ENCODE data around the gene TECPR2. TPM values are rescaled to one million over a fixed set of nuclear protein-coding genes. Genes with fewer than 3 reads are reported as not detected.

Gene TECPR2
- total and polyA plus RNA-seq, 10 of the 15 experiments (the other 5 are each of a cell fraction or from before 2014, with no cell fraction given) = 0.15 to 10.0 (median 3.0) TPM

DNA sequence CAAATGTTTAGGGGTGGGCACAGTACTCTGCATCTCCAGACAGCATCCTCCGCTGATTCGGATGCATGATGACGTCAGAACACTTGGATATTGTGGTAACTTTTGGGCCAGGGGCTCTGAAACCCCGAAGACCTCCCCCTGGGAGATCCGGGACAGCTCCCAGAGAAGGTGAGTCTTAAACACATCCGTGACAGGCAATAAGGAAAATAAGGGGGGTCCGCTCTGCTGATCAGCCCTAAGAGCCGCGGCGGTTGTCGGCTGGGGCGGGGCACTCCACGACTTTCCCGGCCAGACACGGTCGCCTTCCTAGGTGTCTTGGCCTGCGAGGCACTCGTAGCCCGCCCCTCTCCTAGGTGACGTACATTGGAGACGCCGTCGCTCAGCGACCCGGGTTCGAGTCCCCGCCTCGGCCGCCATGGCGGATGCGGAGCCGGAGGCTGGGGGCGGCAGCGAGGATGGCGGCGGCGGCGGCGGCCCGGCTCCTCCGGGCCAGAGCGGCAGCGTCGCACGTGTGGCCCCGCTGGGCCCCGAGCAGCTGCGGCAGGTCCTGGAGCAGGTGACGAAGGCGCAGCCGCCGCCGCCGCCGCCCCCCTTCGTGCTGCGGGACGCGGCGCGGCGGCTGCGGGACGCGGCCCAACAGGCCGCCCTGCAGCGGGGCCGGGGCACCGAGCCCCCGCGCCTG is 43.2 kb upstream of the TECPR2 start, which contains the start of gene ZNF839 (continued):
- TF ChIP-seq, protein P1, sequence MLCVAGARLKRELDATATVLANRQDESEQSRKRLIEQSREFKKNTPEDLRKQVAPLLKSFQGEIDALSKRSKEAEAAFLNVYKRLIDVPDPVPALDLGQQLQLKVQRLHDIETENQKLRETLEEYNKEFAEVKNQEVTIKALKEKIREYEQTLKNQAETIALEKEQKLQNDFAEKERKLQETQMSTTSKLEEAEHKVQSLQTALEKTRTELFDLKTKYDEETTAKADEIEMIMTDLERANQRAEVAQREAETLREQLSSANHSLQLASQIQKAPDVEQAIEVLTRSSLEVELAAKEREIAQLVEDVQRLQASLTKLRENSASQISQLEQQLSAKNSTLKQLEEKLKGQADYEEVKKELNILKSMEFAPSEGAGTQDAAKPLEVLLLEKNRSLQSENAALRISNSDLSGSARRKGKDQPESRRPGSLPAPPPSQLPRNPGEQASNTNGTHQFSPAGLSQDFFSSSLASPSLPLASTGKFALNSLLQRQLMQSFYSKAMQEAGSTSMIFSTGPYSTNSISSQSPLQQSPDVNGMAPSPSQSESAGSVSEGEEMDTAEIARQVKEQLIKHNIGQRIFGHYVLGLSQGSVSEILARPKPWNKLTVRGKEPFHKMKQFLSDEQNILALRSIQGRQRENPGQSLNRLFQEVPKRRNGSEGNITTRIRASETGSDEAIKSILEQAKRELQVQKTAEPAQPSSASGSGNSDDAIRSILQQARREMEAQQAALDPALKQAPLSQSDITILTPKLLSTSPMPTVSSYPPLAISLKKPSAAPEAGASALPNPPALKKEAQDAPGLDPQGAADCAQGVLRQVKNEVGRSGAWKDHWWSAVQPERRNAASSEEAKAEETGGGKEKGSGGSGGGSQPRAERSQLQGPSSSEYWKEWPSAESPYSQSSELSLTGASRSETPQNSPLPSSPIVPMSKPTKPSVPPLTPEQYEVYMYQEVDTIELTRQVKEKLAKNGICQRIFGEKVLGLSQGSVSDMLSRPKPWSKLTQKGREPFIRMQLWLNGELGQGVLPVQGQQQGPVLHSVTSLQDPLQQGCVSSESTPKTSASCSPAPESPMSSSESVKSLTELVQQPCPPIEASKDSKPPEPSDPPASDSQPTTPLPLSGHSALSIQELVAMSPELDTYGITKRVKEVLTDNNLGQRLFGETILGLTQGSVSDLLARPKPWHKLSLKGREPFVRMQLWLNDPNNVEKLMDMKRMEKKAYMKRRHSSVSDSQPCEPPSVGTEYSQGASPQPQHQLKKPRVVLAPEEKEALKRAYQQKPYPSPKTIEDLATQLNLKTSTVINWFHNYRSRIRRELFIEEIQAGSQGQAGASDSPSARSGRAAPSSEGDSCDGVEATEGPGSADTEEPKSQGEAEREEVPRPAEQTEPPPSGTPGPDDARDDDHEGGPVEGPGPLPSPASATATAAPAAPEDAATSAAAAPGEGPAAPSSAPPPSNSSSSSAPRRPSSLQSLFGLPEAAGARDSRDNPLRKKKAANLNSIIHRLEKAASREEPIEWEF (IDR thresholded peaks at IDR 0.05; ENCODE audit: insufficient replicate concordance, low read depth, low read length) = no peak
- peak; percentile 65 to 66 for TF ChIP-seq IKZF2 (IDR thresholded peaks at IDR 0.05)
- no peak for TF ChIP-seq ESRRA (IDR thresholded peaks at IDR 0.05; ENCODE audit: low read length)
- TF ChIP-seq, protein P2, sequence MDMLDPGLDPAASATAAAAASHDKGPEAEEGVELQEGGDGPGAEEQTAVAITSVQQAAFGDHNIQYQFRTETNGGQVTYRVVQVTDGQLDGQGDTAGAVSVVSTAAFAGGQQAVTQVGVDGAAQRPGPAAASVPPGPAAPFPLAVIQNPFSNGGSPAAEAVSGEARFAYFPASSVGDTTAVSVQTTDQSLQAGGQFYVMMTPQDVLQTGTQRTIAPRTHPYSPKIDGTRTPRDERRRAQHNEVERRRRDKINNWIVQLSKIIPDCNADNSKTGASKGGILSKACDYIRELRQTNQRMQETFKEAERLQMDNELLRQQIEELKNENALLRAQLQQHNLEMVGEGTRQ (IDR thresholded peaks at IDR 0.05; ENCODE audit: borderline replicate concordance, low read depth, low read length) = no peak
- TF ChIP-seq, protein P3, sequence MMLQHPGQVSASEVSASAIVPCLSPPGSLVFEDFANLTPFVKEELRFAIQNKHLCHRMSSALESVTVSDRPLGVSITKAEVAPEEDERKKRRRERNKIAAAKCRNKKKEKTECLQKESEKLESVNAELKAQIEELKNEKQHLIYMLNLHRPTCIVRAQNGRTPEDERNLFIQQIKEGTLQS (IDR thresholded peaks at IDR 0.05; ENCODE audit: borderline replicate concordance, extremely low read depth, low read depth, low read length) = no peak
- no peak for TF ChIP-seq SMAD5 (IDR thresholded peaks at IDR 0.05; ENCODE audit: low read depth)
- TF ChIP-seq CBX3 (IDR thresholded peaks at IDR 0.05; ENCODE audit: borderline replicate concordance, low read depth) = no peak
- TF ChIP-seq RB1 (IDR thresholded peaks at IDR 0.05; ENCODE audit: borderline replicate concordance) = peak; percentile 53
- TF ChIP-seq, protein P4, sequence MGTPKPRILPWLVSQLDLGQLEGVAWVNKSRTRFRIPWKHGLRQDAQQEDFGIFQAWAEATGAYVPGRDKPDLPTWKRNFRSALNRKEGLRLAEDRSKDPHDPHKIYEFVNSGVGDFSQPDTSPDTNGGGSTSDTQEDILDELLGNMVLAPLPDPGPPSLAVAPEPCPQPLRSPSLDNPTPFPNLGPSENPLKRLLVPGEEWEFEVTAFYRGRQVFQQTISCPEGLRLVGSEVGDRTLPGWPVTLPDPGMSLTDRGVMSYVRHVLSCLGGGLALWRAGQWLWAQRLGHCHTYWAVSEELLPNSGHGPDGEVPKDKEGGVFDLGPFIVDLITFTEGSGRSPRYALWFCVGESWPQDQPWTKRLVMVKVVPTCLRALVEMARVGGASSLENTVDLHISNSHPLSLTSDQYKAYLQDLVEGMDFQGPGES (IDR thresholded peaks at IDR 0.05) = no peak
- TF ChIP-seq PAX8 (IDR thresholded peaks at IDR 0.05) = no peak
- TF ChIP-seq STAT3 (IDR thresholded peaks at IDR 0.05; ENCODE audit: low read depth, low read length) = no peak
- no peak for TF ChIP-seq RCOR1 (conservative IDR thresholded peaks at IDR 0.05; ENCODE audit: low read depth, low read length)
- no peak for TF ChIP-seq NFYA (IDR thresholded peaks at IDR 0.05; ENCODE audit: borderline replicate concordance, low read depth, low read length)
- no peak for TF ChIP-seq TCF7 (IDR thresholded peaks at IDR 0.05; ENCODE audit: borderline replicate concordance)
- TF ChIP-seq ATF7 (IDR thresholded peaks at IDR 0.05; ENCODE audit: low read depth) = peak; percentile 96
- no peak for TF ChIP-seq BCL11A (IDR thresholded peaks at IDR 0.05; ENCODE audit: low read depth, low read length)
- peak; percentile 92 for TF ChIP-seq ZNF24 (IDR thresholded peaks at IDR 0.05)
- TF ChIP-seq, protein P5, sequence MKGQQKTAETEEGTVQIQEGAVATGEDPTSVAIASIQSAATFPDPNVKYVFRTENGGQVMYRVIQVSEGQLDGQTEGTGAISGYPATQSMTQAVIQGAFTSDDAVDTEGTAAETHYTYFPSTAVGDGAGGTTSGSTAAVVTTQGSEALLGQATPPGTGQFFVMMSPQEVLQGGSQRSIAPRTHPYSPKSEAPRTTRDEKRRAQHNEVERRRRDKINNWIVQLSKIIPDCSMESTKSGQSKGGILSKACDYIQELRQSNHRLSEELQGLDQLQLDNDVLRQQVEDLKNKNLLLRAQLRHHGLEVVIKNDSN (IDR thresholded peaks at IDR 0.05; ENCODE audit: borderline replicate concordance, extremely low read length, insufficient read depth, low read depth, low read length) = no peak
- TF ChIP-seq, protein P6, sequence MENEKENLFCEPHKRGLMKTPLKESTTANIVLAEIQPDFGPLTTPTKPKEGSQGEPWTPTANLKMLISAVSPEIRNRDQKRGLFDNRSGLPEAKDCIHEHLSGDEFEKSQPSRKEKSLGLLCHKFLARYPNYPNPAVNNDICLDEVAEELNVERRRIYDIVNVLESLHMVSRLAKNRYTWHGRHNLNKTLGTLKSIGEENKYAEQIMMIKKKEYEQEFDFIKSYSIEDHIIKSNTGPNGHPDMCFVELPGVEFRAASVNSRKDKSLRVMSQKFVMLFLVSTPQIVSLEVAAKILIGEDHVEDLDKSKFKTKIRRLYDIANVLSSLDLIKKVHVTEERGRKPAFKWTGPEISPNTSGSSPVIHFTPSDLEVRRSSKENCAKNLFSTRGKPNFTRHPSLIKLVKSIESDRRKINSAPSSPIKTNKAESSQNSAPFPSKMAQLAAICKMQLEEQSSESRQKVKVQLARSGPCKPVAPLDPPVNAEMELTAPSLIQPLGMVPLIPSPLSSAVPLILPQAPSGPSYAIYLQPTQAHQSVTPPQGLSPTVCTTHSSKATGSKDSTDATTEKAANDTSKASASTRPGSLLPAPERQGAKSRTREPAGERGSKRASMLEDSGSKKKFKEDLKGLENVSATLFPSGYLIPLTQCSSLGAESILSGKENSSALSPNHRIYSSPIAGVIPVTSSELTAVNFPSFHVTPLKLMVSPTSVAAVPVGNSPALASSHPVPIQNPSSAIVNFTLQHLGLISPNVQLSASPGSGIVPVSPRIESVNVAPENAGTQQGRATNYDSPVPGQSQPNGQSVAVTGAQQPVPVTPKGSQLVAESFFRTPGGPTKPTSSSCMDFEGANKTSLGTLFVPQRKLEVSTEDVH (IDR thresholded peaks at IDR 0.05; ENCODE audit: low read depth, partially characterized antibody) = peak; percentile 58

All from GM12878 (cell line).